Measurements from ENCODE around the gene LRMDA. TPM values are rescaled to one million over a fixed set of nuclear protein-coding genes. Genes with fewer than 3 reads are reported as not detected.

LRMDA gene
- total RNA-seq, 1 experiment from 2014 or later = 0.10 TPM

DNA sequence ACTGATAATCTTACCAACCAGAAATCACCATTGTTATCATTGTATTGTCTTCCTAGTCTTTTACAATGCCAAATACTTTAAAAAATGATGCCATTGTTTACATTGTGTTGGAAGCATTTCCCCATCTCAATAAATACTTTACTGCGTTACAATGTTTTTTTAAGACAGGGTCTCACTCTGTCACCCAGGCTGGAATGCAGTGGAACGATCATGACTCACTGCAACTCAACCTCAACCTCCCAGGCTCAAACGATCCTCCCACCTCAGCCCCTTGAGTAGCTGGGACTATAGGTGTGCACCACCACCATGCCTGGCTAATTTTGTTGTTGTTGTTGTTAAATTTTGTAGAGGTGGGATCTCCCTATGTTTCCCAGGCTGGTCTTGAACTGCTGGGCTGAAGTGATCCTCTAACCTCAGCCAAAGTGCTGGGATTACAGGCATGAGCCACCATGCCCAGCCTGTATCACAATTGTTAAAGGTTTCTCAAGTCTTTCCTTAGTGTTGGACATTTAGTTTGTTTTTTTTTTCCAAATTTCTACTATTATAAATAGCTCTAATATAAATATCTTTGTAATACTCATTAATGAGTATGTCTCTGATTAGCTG is 13.5 kb downstream of the LRMDA start:
- DNase-seq (ENCODE audit: low spot score) = no peak

DNA sequence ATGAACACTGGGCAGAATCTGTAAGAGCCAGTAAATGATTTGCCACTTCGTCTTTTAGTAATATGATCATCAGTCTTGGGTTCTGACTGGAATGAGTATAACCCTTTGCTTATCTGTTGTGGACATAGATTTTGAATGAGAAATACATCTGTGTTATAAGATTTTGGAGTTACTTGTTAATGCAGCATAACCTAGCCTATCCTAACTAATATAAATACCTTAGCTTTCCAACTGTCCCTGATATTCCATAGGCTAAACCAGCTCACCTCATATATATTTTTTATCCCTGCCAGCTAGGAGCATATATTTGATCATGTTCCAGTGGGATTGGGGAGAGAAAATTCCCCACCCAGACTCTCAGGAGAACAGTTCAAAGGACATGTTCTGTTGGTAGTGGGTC is 15.1 kb downstream of the LRMDA start:
- DNase-seq (ENCODE audit: low spot score) = no peak

DNA sequence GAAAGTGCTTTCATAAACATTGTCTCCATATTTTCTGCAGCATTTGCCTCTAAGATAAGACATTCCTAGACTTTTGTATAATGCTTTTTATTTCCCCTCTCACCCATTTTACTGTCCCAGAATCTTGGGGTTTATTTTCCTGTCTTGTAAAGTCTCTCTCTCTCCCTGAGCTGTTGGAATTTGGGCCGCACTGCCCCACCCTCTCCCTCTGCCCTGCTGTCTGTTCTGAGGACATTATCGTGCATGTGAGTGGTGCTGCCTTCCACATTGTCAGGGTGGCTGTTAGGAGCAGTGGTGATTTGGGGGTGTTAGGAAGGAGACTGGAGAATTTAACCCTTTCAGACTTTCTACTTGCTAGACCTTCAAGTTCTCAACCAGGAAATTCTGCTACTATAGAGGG is 16.7 kb downstream of the LRMDA start:
- no peak for DNase-seq (ENCODE audit: low spot score)

DNA sequence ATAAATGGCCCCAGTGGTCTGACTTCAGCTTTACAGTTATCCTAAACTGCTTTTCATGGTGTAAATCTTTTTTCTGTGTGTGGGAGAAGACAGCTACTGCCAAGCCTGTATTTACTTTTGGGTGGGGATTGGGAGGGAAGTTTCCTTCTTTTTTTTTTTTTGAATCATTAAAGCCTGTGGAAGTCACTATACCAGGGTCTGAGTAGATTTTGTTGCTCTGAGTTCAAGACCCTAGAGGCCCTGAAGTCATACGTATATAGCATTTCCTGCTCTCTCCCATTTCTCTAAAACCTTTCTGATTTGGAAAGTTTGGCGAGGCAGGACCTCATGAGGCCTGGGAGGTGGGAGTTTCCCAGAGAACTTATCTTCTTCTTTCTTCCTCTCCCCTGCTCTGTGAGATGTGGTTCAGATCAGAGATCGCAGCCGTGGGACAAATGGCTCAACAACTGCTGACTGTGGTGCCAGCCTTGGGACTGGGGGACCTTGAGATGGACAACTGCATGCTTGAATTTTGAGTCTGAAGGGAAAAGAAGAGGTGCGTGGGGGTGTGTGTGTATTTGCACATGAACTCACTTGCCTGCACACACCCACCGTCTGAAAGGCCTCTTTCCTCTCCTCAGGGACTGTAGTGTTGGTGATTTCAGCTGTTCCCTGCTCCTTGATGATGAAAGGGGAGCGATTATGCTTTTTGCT is 18.1 kb downstream of the LRMDA start:
- DNase-seq (ENCODE audit: low spot score) = no peak

DNA sequence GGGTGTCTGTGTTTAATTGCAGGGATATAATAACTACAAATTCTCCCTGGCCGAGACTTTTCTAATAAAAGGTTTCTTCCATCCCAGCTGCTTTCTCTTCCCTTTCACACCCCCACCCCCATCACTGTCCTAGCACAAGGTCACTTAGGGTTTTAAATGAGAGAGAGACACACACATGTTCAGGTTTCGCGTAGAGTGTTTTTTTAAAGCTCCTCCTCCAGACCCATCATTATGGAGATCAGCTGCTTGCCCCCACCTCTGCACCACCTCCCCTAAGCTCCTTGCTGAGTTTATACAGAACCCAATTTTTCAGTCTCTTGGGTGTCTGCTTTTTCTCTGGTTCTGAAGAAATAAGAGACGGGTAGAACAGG is 18.6 kb downstream of the LRMDA start:
- DNase-seq (ENCODE audit: low spot score) = no peak

DNA sequence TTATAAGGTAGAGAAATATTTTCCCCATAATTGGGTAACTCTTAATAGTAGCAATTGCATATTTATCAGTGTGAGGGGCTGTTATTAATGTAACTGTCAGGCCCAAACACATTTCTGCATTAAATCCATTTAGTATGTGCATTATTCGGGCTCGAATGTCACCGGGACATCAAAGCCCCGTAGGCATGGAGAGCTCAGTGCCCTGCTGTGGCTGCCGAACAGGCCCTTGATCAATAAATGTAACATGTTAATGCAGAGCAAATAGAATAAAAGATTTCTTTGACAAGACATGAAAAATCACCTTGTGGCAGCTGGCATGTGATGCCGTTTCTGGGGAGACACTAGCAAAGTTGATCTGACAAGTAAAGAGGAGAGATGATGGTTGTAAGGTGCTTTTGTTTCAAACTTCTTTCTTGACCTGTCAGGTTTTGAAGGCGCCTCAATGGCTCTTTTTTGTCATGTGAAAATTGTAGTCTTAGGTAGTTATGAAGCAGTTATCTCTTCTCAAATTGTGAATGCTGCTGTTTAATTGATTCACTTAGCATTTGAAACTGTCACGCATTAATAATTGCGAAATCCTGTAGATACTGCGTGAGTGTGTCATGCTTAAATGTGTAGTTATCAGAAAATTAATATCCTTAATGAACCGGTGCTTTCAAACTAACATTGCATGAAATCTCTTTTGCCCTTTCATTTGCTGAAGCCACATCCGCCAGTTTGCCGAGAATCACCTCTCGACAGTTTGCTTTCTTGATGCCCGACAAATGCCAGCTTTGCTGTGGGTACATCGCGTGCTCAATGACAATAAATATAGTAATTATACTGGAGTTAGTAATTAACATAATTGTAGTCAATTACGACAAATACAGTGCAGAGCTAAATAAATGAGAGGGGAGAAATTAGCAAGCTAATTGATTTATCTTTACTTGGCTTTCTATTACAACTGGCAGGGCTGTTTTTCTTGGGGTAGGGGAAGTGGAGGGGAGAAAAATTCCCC is 19.5 kb downstream of the LRMDA start:
- DNase-seq (ENCODE audit: low spot score) = no peak

DNA sequence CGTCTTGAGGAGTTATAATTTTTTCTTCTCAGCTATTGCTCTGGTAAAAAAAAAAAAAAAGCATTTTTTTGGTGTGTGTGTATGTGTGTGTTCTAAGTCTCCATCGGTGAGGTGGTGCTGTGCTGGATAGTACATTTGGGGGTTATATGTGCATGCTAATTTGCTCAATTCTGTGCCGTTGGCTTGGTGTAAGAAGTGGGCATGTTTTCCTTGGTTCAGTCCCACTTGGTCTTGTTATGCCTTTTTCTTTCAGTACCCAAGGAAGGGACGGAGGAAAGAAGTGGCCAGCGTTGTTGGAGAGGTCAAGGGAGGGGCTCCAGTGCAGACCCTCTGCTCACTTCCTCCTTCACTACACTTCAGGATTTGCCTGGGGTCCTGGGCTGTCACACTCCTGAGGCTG is 20.4 kb downstream of the LRMDA start:
- DNase-seq (ENCODE audit: low spot score) = no peak

DNA sequence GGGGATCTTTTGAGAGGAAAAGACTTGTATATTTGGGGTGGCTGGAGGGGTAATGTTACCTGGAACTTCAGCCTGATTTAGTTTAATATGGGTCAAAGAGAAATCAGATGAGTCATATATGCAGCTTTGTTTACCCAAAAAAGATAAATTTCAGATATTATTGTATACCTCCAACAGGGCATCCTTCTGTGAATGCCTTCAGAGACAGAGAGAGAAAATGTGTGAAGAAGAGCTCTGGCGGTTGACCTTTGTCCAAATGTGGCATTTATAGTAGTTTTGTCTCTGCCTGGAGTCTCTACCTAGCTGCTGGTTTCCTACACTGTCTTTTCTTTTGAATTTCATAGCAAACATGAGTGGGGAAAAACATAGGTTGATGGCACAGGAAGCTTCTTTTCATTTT is 21.6 kb downstream of the LRMDA start:
- no peak for DNase-seq (ENCODE audit: low spot score)

DNA sequence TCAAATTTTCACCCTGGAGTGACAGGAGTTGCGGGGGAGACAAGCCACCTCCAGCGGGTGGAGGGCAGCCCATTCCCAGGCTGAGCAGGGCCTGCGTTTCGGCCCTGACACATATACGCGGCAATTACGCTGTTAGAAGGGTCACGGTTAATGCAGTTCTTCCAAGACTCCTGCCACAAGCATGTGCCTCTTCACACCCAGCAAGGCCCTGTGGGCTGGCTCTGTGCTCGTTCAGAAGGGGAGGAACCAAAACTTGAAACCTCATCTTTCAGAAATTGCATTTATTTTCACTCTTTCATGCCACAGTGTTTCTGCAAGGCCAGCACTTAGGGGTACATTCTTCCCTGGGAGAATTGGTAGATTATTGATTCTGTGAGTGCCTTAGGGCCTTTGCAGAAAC is 24.7 kb downstream of the LRMDA start:
- no peak for DNase-seq (ENCODE audit: low spot score)

DNA sequence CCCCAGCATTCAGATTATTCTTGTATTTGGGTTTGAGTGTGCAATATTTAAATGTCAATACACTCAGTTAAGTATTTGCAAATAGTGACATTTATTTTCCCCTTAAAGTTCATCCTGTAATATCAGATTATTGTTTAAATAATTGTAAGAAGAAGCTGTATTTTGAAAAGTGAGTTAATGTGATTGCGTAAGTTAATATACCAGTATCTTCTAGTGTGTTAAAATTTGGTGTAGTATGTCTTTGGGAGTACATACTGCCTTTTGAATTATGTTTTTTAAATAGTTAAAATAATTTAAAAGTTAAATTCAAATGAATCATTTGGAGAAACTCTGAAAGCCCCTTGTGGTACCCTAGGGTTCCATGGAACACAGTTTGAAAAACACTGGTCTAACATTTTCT is 28.6 kb downstream of the LRMDA start:
- DNase-seq (ENCODE audit: low spot score) = no peak

DNA sequence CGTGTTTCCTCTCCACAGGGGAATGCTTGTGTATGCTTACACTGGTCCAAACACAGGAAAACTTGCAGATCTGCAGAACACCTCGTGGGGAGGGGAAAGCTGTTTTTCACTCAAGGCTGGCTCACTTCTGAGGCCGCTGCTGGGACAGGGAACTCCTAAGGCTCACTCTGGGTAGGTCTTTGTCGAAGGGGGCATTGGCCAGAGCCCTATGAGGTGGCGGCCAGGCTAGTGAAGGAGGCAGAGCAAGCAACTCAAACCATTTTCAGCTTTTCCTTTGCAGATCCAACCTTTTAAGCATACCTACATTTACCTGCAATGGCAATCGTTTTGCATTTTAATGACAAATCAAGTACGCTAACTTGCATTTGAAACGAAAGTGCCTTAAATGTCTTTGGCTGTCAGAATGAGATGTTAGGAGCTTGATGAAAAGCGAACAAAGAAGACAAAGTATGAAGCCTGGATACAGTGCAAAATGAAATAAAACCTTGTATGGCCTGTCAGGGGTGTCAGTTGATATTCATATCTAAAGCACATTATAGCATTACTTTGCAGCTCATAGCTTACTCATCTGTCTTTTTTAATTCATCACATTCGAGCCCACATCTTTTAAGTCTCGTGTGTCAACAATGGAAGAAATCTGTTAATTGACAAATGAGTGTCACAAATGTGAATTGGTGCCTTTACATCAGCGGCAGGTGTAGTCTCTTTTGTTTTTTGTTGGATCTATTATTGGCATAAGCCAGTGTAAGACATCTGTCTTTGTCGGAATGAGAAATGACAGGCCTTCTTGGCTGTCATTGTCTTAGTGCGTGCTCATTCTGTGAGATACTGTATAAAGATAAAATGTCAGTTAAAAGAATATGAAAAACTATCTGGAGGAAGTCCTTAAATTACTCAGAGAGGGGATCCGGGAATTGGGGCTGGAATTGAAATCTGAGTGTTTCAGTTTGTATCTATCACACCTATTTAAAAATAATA is 30.5 kb downstream of the LRMDA start:
- DNase-seq (ENCODE audit: low spot score) = no peak

DNA sequence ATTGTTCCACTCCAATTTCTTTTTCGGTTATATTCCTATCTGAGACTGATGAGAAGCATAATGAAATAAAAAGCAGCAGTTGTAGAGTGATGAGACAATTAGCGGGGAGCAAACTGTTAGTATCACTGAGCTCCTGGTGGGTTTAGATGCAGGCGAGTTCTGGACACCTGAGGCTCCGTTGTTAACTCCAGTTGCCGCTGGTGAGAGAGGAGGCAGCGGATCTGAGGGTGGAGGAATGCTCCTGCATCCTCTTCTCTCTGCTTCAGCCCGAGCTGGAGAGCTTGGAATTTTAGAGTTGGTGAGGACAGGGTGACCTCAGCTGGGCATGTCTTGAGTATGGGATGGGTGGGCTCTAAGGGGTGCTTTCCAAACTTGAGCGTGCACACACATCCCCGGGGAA is 31.4 kb downstream of the LRMDA start:
- DNase-seq (ENCODE audit: low spot score) = no peak

DNA sequence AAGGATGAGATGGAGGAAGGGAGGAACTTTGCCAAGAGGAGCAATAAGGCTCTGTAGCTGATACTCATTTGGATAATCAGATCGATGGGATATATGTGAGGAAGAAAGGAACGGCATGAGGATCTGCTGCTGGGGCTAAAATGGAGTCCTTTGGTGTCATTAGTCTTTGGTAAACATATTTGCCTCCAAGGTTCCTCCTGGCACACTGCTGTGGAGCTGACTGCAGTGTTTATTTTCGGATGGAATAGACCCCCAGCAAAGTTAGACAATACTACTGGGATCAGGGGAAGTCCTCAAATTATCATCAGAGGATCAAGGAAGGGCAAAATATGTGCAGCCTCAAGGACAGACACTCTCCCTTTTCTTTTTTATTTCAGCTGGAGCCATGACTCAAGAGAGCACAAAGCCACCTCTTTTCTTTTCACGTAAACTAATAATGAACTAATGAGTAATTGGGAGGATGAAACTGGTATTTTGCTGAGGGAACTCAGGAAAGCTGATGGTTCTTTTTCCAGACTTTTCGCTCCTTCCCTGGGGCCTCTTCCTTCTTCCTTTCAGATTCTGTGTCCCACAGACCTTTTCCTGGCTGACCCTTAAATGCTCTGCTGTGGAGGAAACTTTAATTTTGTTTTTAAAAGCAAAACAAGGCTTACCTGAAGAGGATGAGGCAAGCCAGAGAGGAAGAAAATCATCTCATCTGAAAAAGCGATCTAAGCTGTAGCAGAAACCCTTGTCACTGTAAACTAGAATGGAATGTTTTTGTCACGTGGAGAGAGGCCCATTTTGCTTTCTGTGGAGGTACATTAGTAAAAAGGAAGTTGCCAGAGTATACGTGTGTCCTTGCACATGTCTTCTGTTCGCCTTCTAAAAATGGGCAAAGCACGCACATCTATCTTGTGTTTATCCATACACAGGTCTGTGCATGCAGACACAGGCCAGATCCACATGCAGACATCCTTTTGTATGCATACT is 33.3 kb downstream of the LRMDA start:
- DNase-seq (ENCODE audit: low spot score) = no peak

DNA sequence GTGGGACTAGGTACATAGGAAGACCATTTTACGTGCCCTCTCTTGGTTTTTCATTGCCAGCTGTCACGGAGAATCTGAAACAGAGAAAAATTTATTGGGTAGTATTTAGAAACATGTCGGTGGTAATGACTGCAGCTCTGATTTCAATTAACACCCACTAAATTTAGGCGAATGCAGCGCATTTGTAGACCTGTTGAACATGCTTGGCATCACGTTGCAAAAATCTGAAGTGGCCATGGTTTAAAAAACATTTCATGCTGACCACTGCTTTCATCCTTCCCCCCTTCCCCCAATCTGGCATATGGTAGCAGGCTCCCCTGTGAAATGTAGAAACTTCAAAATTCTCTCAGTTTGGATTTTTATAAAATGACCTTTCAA is 34.0 kb downstream of the LRMDA start:
- no peak for DNase-seq (ENCODE audit: low spot score)

DNA sequence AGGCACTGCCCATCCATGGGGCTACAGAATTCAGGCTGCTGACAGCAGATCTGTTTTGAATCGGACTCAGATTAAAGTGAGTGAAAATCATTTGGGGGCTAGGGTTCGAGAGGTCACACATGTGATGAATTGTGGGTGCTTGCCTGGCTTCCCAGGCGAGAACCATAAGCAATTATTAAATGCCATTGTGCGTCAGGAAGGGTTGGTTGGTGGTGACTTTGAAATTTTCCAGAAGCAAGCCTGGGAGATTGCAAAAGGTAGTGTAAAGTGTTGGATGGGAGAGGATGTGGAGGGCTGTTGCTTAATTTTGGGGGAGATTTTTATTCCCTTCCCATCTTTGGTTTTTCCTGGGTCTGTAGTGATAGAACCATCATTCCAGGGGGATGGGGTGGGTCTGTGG is 34.6 kb downstream of the LRMDA start:
- DNase-seq (ENCODE audit: low spot score) = no peak

DNA sequence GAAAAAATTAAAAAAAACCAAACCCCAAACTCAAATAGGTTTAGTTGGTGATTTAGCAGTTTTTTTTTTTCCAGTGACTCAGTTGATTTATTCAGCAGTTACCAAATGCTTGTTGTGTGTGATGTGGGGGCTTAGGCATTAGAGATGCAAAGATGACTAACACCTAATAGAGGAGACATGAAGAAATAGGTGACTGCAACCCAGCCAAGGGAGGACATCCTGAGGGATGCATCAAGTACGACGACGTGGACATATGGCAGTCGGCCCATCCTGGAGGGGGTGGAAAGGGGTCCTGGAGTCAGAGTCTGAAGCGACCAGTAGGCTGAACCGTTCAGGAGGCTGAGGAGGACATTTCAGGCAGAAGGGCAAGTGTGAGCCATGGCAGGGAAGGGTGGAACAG is 35.5 kb downstream of the LRMDA start:
- no peak for DNase-seq (ENCODE audit: low spot score)

DNA sequence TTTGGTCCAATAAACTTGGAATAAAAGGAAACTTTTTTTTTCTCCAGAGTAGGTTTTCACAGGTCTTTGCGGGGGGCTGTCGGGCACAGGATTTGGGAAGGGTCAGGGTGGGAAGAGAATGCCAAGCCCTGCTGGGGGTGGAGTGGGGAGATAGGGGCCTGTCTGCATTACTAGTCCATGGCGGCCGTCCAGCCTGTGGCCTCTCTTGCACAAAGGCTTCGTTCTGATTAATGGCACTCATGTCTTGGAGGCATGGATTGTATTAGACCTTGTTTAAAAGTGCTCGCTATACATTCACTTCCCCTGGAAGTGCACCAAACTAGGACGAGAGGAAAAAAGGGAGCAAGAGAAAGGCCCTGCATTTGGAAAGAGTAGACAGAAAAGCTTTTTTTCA is 37.2 kb downstream of the LRMDA start:
- DNase-seq (ENCODE audit: low spot score) = no peak

DNA sequence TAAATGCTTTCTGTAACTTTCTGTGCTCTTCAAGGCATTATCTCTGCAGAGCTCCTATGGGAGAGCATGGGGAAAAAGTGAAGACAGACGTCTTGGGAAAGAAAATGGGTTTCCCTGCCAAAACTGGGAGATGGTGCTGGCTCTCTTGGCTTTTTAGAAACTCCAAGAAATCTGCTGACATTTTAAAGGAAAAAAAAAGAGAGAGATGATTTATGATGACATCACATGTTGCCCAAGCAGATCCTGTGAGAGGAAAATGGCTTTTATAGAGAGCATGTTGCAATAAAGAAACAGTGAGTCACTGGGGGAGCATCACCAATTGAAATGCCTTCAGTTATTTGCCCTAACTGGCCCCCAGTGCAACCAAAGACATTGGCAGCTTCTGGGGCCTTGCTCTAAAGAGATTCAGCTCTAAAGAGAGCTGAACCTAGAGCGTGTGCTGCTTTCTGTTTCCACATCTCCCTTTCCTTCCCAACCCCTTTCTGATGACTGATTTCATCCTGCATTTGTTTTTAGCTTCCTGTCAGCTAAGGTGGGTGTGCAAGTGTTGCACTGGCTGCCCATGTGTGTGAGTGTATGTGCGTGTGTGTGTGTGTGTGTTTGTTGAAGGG is 37.7 kb downstream of the LRMDA start:
- peak; percentile 64 for DNase-seq (ENCODE audit: low spot score)

DNA sequence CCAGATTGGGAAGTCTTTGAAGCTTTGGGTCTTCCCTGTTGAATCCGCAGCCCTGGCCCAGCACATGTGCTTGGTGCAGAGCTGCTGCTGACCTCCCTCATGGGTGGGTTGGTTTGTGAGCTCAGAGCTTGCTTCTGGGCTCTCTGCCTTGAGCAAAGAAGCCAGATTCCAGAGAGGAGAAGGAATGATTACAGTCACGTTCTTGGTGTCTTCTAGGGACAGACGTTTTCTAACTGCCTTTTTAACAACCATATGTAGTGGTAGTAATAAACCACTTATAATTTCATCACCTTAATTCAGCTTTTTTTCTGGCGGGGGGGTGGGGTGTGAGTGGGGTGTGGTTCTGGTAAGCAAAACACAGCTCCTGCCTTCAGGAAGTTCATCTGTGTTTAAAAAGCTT is 39.5 kb downstream of the LRMDA start:
- DNase-seq (ENCODE audit: low spot score) = no peak

DNA sequence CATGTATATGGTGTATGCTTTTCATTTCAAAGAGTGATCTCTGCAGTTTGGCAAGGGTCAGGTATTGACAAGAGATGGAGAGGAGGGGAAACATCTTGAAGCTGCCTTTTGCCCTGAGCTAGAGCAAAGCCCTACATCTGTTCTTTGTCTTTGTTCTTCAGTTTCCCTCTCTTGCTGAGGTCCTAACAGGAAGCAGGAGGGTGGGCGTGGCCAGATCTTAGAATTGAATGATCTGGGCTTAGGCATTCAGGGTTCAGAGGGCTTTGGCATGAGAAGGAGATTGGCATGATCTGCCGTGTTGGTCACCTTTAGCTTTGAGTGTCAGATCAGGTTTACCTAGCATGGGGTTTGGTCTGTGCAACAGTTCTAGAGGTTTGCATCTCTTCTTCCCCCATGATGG is 41.3 kb downstream of the LRMDA start:
- DNase-seq (ENCODE audit: low spot score) = no peak
